K562 (cell line): Measurements from ENCODE around the gene FAM107B. TPM values are rescaled to one million over a fixed set of nuclear protein-coding genes. Genes with fewer than 3 reads are reported as not detected.

ENCODE experiments used
- ATAC-seq: fragments of 200-7000 bp; cut with Tn5 transposase; 3 replicates; pipeline ENCODE4 v1.9.1; 2020; ENCODE audit warnings: moderate library complexity
- BruUV-seq: library from RNA; stranded (reverse); fragments of 400-500 nt; replicated peaks from 2 replicates; lab custom pipeline; 2021; lab: Mats Ljungman, UMichigan
- CTCF ChIA-PET: fragments of 300-600 bp; formaldehyde crosslinking; extraction: SDS; loops from one replicate; lab custom pipeline; 2021; ENCODE audit warnings: low intra/inter-chr PET ratio; lab: Yijun Ruan, JAX
- POLR2A ChIA-PET: fragments of 300-600, 350-650 bp; sonication (Branson Sonifier 250); formaldehyde crosslinking; extraction: SDS; loops from one replicate; lab custom pipeline; 2021; ENCODE audit warnings: antibody characterized with exemption, inconsistent platforms; lab: Yijun Ruan, JAX
- DNase-seq, 4 experiments: peaks; one replicate each; pipeline versions ENCODE4 v3.0.0 to v3.0.0-alpha.2; 2011 to 2018; ENCODE audit warnings: low spot score in 3 of 4, mixed read lengths in 3 of 4; ENCODE audit errors: extremely low read depth in 1 of 4
- FAIRE-seq: peaks from 2 replicates; lab custom pipeline; 2011; peaks lifted over from hg19 to GRCh38; lab: Jason Lieb, UNC
- H2AFZ ChIP-seq: 2 replicates; pipeline ENCODE4 v1.6.0; 2011; ENCODE audit warnings: low read depth, low read length, control low read depth, inconsistent platforms
- H3K27ac ChIP-seq: fragments of 200-600 bp; 3 replicates; pipeline ENCODE4 v1.8.0; 2011; ENCODE audit warnings: low read depth, mild to moderate bottlenecking, control low read depth, inconsistent platforms, low read length, moderate library complexity, mixed read lengths; ENCODE audit errors: extremely low read depth
- H3K27me3 ChIP-seq, 2 experiments: fragments of 300-600 bp in 1 of 2; 2 replicates in 1 of 2; 3 replicates in 1 of 2; pipeline versions ENCODE4 v1.6.0 to v1.8.0; 2011; ENCODE audit warnings: inconsistent platforms in 2 of 2, low read length in 2 of 2, mild to moderate bottlenecking in 1 of 2, mixed read lengths in 1 of 2, moderate library complexity in 1 of 2; ENCODE audit not compliant: control insufficient read depth in 2 of 2, insufficient read depth in 2 of 2
- H3K36me3 ChIP-seq: fragments of 300-600 bp; 3 replicates; pipeline ENCODE4 v1.8.0; 2011; ENCODE audit warnings: mild to moderate bottlenecking, low read length, inconsistent platforms; ENCODE audit not compliant: control insufficient read depth, insufficient read depth
- H3K4me1 ChIP-seq, 2 experiments: fragments of 200-600 bp in 1 of 2; replicated peaks in 1 of 2; 2 replicates in 1 of 2; 3 replicates in 1 of 2; pipeline versions ENCODE4 v1.5.1 to v1.8.0; 2011; ENCODE audit warnings: inconsistent platforms in 2 of 2, low read length in 2 of 2, mild to moderate bottlenecking in 1 of 2, mixed read lengths in 1 of 2, moderate library complexity in 1 of 2; ENCODE audit not compliant: control insufficient read depth in 2 of 2, insufficient read depth in 2 of 2
- H3K4me2 ChIP-seq: 2 replicates; pipeline ENCODE4 v1.6.1; 2011; ENCODE audit warnings: low read length, control low read depth, inconsistent platforms, mixed read lengths; ENCODE audit not compliant: insufficient read depth
- H3K4me3 ChIP-seq: fragments of 200-600 bp; sonication (generic), shearing (Covaris generic); 2 replicates; pipeline ENCODE4 v1.5.1; 2016; ENCODE audit warnings: control low read depth, inconsistent platforms
- H3K79me2 ChIP-seq: fragments of 200-600 bp; 3 replicates; pipeline ENCODE4 v1.8.0; 2011; ENCODE audit warnings: low read length, inconsistent platforms; ENCODE audit not compliant: control insufficient read depth, insufficient read depth
- H3K9ac ChIP-seq, 2 experiments: 2 replicates each; pipeline versions ENCODE4 v1.6.0 to v1.6.1; 2011; ENCODE audit warnings: low read depth in 2 of 2, low read length in 2 of 2, control low read depth in 1 of 2, inconsistent platforms in 1 of 2, mild to moderate bottlenecking in 1 of 2, mixed read lengths in 1 of 2; ENCODE audit not compliant: insufficient read depth in 1 of 2
- H3K9me1 ChIP-seq: one replicate; pipeline ENCODE4 v1.6.0; 2011; ENCODE audit warnings: inconsistent platforms, mild to moderate bottlenecking, low read length, moderate library complexity; ENCODE audit not compliant: control insufficient read depth, insufficient read depth
- H3K9me3 ChIP-seq: replicated peaks from 2 replicates; pipeline ENCODE4 v1.5.1; 2011; ENCODE audit warnings: low read depth, low read length, inconsistent platforms; ENCODE audit not compliant: control insufficient read depth, insufficient read depth
- H4K20me1 ChIP-seq: replicated peaks from 2 replicates; pipeline ENCODE4 v1.6.1; 2011; ENCODE audit warnings: low read length, inconsistent platforms, mixed read lengths; ENCODE audit not compliant: control insufficient read depth, insufficient read depth
- FIP1L1 ChIP-seq: fragments of 200-400 bp; formaldehyde crosslinking; IDR thresholded peaks from 2 replicates; pipeline ENCODE4 v1.6.1; 2018; ENCODE audit warnings: mild to moderate bottlenecking, low read depth, low read length; ENCODE audit not compliant: poor library complexity, severe bottlenecking
- GTF2F1 ChIP-seq: IDR thresholded peaks from 2 replicates; pipeline ENCODE4 v1.6.1; 2011; ENCODE audit warnings: low read depth, low read length, improper control_type of control experiment
- LEF1 ChIP-seq: fragments of 450-650 bp; IDR thresholded peaks from 2 replicates; pipeline ENCODE4 v1.6.1; 2016; ENCODE audit warnings: mild to moderate bottlenecking
- MXI1 ChIP-seq: IDR thresholded peaks from 2 replicates; pipeline ENCODE4 v1.6.1; 2011; ENCODE audit warnings: low read depth, mild to moderate bottlenecking, improper control_type of control experiment, low read length
- PTRF ChIP-seq: fragments of 450-650 bp; IDR thresholded peaks from 2 replicates; pipeline ENCODE4 v1.6.1; 2016; ENCODE audit warnings: mild to moderate bottlenecking, missing genetic modification characterization, missing compliant biosample characterization
- RBM15 ChIP-seq: fragments of 200-400 bp; formaldehyde crosslinking; IDR thresholded peaks from 2 replicates; pipeline ENCODE4 v1.6.1; 2018; ENCODE audit warnings: mild to moderate bottlenecking, low read length, moderate library complexity; ENCODE audit not compliant: insufficient read depth
- SAFB ChIP-seq: fragments of 200-400 bp; formaldehyde crosslinking; IDR thresholded peaks from 2 replicates; pipeline ENCODE4 v1.6.1; 2017; ENCODE audit warnings: low read depth, low read length, borderline replicate concordance
- ZNF212 ChIP-seq: fragments of 450-650 bp; formaldehyde crosslinking; IDR thresholded peaks from 2 replicates; pipeline ENCODE4 v1.4.0; 2020; ENCODE audit warnings: mild to moderate bottlenecking
- ZNF830 ChIP-seq: fragments of 250-450 bp; sonication (Bioruptor Pico); IDR thresholded peaks from 2 replicates; pipeline ENCODE4 v1.5.0; 2021; ENCODE audit warnings: mild to moderate bottlenecking
- ZSCAN29 ChIP-seq: fragments of 450-650 bp; IDR thresholded peaks from 2 replicates; pipeline ENCODE4 v1.6.1; 2017
- WGBS: fragments of 100-300 bp; shearing (Covaris generic); methylation state at CpG from one replicate; pipeline ENCODE4 v1.1.6; 2016; ENCODE audit warnings: low coverage, mixed read lengths; ENCODE audit not compliant: insufficient coverage; ENCODE audit errors: missing lambda C conversion rate; 5-methylcytosine and 5-hydroxymethylcytosine counted together
- in situ Hi-C: fragments of 300-500 bp; cut with MboI; formaldehyde crosslinking; loops from 4 replicates; pipeline ENCODE4 v1.15.0; 2018; ENCODE audit warnings: inconsistent platforms, mixed read lengths
- intact Hi-C: fragments of 100-400 bp; cut with micrococcal nuclease; formaldehyde crosslinking; loops from 2 replicates; pipeline ENCODE4 v1.14.2; 2022
- polyA plus RNA-seq, 8 experiments: library from polyadenylated mRNA; depleted of rRNA in 4 of 8; stranded (reverse) in 5 of 8; unstranded in 3 of 8; fragments of >200 nt; fragmentation: Nextera tagmentation in 2 of 8; fragmentation: Illumina TruSeq in 1 of 8; extraction: Ambion mirVana in 2 of 8; extraction: Trizol in 1 of 8; gene quantifications; 2 replicates each; pipeline versions ENCODE4 v1.2.1 to v1.2.3, GENCODE V29; 2011 to 2014; ENCODE audit warnings: inconsistent platforms in 1 of 8, missing spikeins in 1 of 8
- total RNA-seq, 7 experiments: library from RNA; depleted of rRNA in 6 of 7; stranded (reverse); fragments of >200 nt in 6 of 7; fragmentation: Illumina TruSeq in 2 of 7; extraction: Trizol in 2 of 7; gene quantifications; 2 replicates each; pipeline versions ENCODE4 v1.2.1 to v1.2.3, GENCODE V29; 2011 to 2021; ENCODE audit warnings: low replicate concordance in 1 of 7
- TF ChIP-seq, protein P1 (sequence below): sonication (generic); formaldehyde crosslinking; IDR thresholded peaks from 2 replicates; pipeline ENCODE4 v1.8.0; 2023; ENCODE audit warnings: mild to moderate bottlenecking, missing genetic modification reagents
- TF ChIP-seq, protein P2 (sequence below): fragments of 450-650 bp; conservative IDR thresholded peaks from 2 replicates; pipeline ENCODE4 v1.6.1; 2016; ENCODE audit warnings: missing genetic modification characterization, low read depth, mild to moderate bottlenecking, control low read depth, missing compliant biosample characterization

Gene FAM107B
- total and polyA plus RNA-seq, 9 of the 15 experiments (the other 6 are each of a cell fraction or from before 2014, with no cell fraction given): 0.40 to 2.8 (median 1.4) TPM

DNA sequence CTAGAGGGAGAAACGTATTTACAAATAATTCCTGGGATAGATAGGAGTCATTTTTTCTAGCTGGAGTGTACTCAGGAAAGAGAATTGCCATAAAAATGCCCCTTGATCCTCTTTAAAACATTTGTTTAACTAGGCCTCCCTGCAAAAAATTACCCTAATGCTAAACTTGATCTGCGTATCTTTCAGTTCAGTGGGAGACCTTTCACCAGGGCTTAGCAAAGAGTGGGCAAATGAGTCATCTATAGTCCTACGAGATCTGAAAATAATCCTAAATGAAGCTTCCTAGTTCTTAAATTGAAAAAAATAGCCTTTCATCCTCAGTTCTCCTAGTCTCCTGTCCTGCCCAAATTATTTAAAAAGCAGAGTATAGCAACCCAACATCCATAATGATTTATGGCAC, 245.3 kb downstream of the FAM107B start (continued):
- no peak for TF ChIP-seq ZNF830 (CRISPR knock-in tag)
- TF ChIP-seq RBM15: no peak
- TF ChIP-seq SAFB: no peak
- TF ChIP-seq FIP1L1: no peak
- TF ChIP-seq GTF2F1: no peak

DNA sequence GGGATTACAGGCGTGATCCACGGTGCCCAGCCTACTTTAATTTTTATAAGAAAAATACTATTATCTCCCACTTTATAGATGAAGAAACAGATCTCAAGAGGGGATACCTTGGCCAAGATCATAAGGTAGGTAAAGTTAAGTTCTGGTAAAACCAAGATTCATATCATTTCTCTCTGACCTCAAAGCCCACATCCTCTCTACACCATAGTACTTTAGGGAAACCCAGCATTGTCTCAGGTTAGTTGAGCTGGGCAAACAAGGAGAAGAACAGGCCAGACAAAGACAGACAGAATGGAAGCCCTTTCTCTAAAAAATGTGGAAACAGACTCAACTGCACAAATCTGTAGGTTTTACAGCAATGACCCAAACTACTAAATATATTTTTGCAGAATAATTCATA, 246.2 kb downstream of the FAM107B start:
- intact Hi-C loops: no loop called here
- no peak overlapping the region for H3K4me3 ChIP-seq
- H3K36me3 ChIP-seq: no peaks in the 10 kb centered on the region
- no peak for DNase-seq
- no peak overlapping the region for H2AFZ ChIP-seq
- ChIA-PET CTCF (no interaction called here), POLR2A (no interaction called here)
- no peak overlapping the region for H3K27ac ChIP-seq
- no TSS peak for BruUV-seq
- H3K79me2 ChIP-seq: no peaks in the 10 kb centered on the region
- in situ Hi-C loops: no loop called here
- FAIRE-seq: no peak
- H3K4me2 ChIP-seq: no peak overlapping the region
- no peaks in the 10 kb centered on the region; the same call in 1 of the 2 replicates for H4K20me1 ChIP-seq
- H3K9ac ChIP-seq: no peak overlapping the region
- 5% methylated on average over 2 of the region's 2 CpGs for WGBS
- no peak for ATAC-seq
- H3K4me1 ChIP-seq: no peaks in the 10 kb centered on the region
- no peaks in the 10 kb centered on the region for H3K9me3 ChIP-seq
- H3K27me3 ChIP-seq: peaks cover 11 to 27% of the 10 kb centered on the region in 2 experiments
- H3K9me1 ChIP-seq: no peaks in the 10 kb centered on the region
- TF ChIP-seq, protein P1, sequence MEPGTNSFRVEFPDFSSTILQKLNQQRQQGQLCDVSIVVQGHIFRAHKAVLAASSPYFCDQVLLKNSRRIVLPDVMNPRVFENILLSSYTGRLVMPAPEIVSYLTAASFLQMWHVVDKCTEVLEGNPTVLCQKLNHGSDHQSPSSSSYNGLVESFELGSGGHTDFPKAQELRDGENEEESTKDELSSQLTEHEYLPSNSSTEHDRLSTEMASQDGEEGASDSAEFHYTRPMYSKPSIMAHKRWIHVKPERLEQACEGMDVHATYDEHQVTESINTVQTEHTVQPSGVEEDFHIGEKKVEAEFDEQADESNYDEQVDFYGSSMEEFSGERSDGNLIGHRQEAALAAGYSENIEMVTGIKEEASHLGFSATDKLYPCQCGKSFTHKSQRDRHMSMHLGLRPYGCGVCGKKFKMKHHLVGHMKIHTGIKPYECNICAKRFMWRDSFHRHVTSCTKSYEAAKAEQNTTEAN (CRISPR knock-in tag): no peak
- TF ChIP-seq LEF1: no peak
- no peak for TF ChIP-seq MXI1
- TF ChIP-seq PTRF (tag): no peak
- TF ChIP-seq, protein P2, sequence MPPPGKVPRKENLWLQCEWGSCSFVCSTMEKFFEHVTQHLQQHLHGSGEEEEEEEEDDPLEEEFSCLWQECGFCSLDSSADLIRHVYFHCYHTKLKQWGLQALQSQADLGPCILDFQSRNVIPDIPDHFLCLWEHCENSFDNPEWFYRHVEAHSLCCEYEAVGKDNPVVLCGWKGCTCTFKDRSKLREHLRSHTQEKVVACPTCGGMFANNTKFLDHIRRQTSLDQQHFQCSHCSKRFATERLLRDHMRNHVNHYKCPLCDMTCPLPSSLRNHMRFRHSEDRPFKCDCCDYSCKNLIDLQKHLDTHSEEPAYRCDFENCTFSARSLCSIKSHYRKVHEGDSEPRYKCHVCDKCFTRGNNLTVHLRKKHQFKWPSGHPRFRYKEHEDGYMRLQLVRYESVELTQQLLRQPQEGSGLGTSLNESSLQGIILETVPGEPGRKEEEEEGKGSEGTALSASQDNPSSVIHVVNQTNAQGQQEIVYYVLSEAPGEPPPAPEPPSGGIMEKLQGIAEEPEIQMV: no peak
- no peak for TF ChIP-seq ZNF212
- TF ChIP-seq ZSCAN29: no peak
